ENCODE results near the gene PTPN20.

The PTPN20 gene

GRCh38 chr10:46998595-46998994, 87.4 kb downstream of the PTPN20 start:
- no peaks in the 10 kb centered on the region for H3K36me3 ChIP-seq (ENCODE audit: insufficient read depth, low read length)
- H3K9me3 ChIP-seq (ENCODE audit: control insufficient read depth, insufficient read depth, low read length): no peaks in the 10 kb centered on the region

GRCh38 chr10:46999217-46999616, 88.0 kb downstream of the PTPN20 start:
- no peak overlapping the region for H3K9ac ChIP-seq (ENCODE audit: low read depth, low read length)
- no peaks in the 10 kb centered on the region for H3K36me3 ChIP-seq (ENCODE audit: insufficient read depth, low read length)
- no peaks in the 10 kb centered on the region for H3K9me3 ChIP-seq (ENCODE audit: control insufficient read depth, insufficient read depth, low read length)
- H3K4me1 ChIP-seq (ENCODE audit: insufficient read depth, low read length): no peaks in the 10 kb centered on the region

More at GRCh38 chr10:46998595-46998994, 87.4 kb downstream of the PTPN20 start:
- Histone ChIP-seq H3K9ac (ENCODE audit: low read depth, low read length) (no peak overlapping the region), H3K4me1 (ENCODE audit: insufficient read depth, low read length) (no peaks in the 10 kb centered on the region)

- no peak overlapping the region for H3K9ac ChIP-seq (ENCODE audit: low read depth, low read length)
- no peaks in the 10 kb centered on the region for H3K4me1 ChIP-seq (ENCODE audit: insufficient read depth, low read length)
- H3K36me3 ChIP-seq (ENCODE audit: insufficient read depth, low read length): no peaks in the 10 kb centered on the region
- H3K9me3 ChIP-seq (ENCODE audit: control insufficient read depth, insufficient read depth, low read length): no peaks in the 10 kb centered on the region
Measured at GRCh38 chr10:47008769-47009168, 97.5 kb downstream of the PTPN20 start.

GRCh38 chr10:47009215-47009838, 98.1 kb downstream of the PTPN20 start:
- Histone ChIP-seq H3K36me3 (ENCODE audit: insufficient read depth, low read length) (no peaks in the 10 kb centered on the region), H3K9ac (ENCODE audit: low read depth, low read length) (no peak overlapping the region), H3K9me3 (ENCODE audit: control insufficient read depth, insufficient read depth, low read length) (no peaks in the 10 kb centered on the region), H3K4me1 (ENCODE audit: insufficient read depth, low read length) (no peaks in the 10 kb centered on the region)

- Histone ChIP-seq H3K9ac (ENCODE audit: low read depth, low read length) (no peak overlapping the region), H3K9me3 (ENCODE audit: control insufficient read depth, insufficient read depth, low read length) (no peaks in the 10 kb centered on the region), H3K36me3 (ENCODE audit: insufficient read depth, low read length) (no peaks in the 10 kb centered on the region), H3K4me1 (ENCODE audit: insufficient read depth, low read length) (no peaks in the 10 kb centered on the region)
Measured at GRCh38 chr10:47010036-47010435, 98.8 kb downstream of the PTPN20 start.

- no peaks in the 10 kb centered on the region for H3K9me3 ChIP-seq (ENCODE audit: control insufficient read depth, insufficient read depth, low read length)
Measured at GRCh38 chr10:47012214-47012613, 101.0 kb downstream of the PTPN20 start.

GRCh38 chr10:47013507-47014154, 102.4 kb downstream of the PTPN20 start:
- Histone ChIP-seq H3K9ac (ENCODE audit: low read depth, low read length) (no peak overlapping the region), H3K9me3 (ENCODE audit: control insufficient read depth, insufficient read depth, low read length) (no peaks in the 10 kb centered on the region), H3K4me1 (ENCODE audit: insufficient read depth, low read length) (no peaks in the 10 kb centered on the region), H3K36me3 (ENCODE audit: insufficient read depth, low read length) (no peaks in the 10 kb centered on the region)

More at GRCh38 chr10:47012214-47012613, 101.0 kb downstream of the PTPN20 start:
- no peaks in the 10 kb centered on the region for H3K4me1 ChIP-seq (ENCODE audit: insufficient read depth, low read length)
- H3K9ac ChIP-seq (ENCODE audit: low read depth, low read length): no peak overlapping the region
- H3K36me3 ChIP-seq (ENCODE audit: insufficient read depth, low read length): no peaks in the 10 kb centered on the region

GRCh38 chr10:47015404-47015803, 104.2 kb downstream of the PTPN20 start:
- no peaks in the 10 kb centered on the region for H3K9me3 ChIP-seq (ENCODE audit: control insufficient read depth, insufficient read depth, low read length)
- no peaks in the 10 kb centered on the region for H3K36me3 ChIP-seq (ENCODE audit: insufficient read depth, low read length)
- H3K9ac ChIP-seq (ENCODE audit: low read depth, low read length): no peak overlapping the region
- H3K4me1 ChIP-seq (ENCODE audit: insufficient read depth, low read length): no peaks in the 10 kb centered on the region

- no peak overlapping the region for H3K9ac ChIP-seq (ENCODE audit: low read depth, low read length)
Measured at GRCh38 chr10:47016564-47016963, 105.3 kb downstream of the PTPN20 start.

GRCh38 chr10:47018026-47018735, 107.0 kb downstream of the PTPN20 start:
- H3K9ac ChIP-seq (ENCODE audit: low read depth, low read length): no peak overlapping the region
- H3K4me1 ChIP-seq (ENCODE audit: insufficient read depth, low read length): no peaks in the 10 kb centered on the region
- H3K9me3 ChIP-seq (ENCODE audit: control insufficient read depth, insufficient read depth, low read length): no peaks in the 10 kb centered on the region
- H3K36me3 ChIP-seq (ENCODE audit: insufficient read depth, low read length): no peaks in the 10 kb centered on the region

More at GRCh38 chr10:47016564-47016963, 105.3 kb downstream of the PTPN20 start:
- no peaks in the 10 kb centered on the region for H3K9me3 ChIP-seq (ENCODE audit: control insufficient read depth, insufficient read depth, low read length)
- no peaks in the 10 kb centered on the region for H3K36me3 ChIP-seq (ENCODE audit: insufficient read depth, low read length)
- H3K4me1 ChIP-seq (ENCODE audit: insufficient read depth, low read length): no peaks in the 10 kb centered on the region

- Histone ChIP-seq H3K36me3 (ENCODE audit: insufficient read depth, low read length) (no peaks in the 10 kb centered on the region), H3K9ac (ENCODE audit: low read depth, low read length) (no peak overlapping the region), H3K4me1 (ENCODE audit: insufficient read depth, low read length) (no peaks in the 10 kb centered on the region), H3K9me3 (ENCODE audit: control insufficient read depth, insufficient read depth, low read length) (no peaks in the 10 kb centered on the region)
Measured at GRCh38 chr10:47019155-47020145, 108.2 kb downstream of the PTPN20 start.

GRCh38 chr10:47020471-47020870, 109.2 kb downstream of the PTPN20 start:
- H3K9me3 ChIP-seq (ENCODE audit: control insufficient read depth, insufficient read depth, low read length): no peaks in the 10 kb centered on the region
- H3K36me3 ChIP-seq (ENCODE audit: insufficient read depth, low read length): no peaks in the 10 kb centered on the region
- H3K9ac ChIP-seq (ENCODE audit: low read depth, low read length): no peak overlapping the region
- no peaks in the 10 kb centered on the region for H3K4me1 ChIP-seq (ENCODE audit: insufficient read depth, low read length)

- Histone ChIP-seq H3K36me3 (ENCODE audit: insufficient read depth, low read length) (no peaks in the 10 kb centered on the region), H3K4me1 (ENCODE audit: insufficient read depth, low read length) (no peaks in the 10 kb centered on the region), H3K9me3 (ENCODE audit: control insufficient read depth, insufficient read depth, low read length) (no peaks in the 10 kb centered on the region), H3K9ac (ENCODE audit: low read depth, low read length) (no peak overlapping the region)
Measured at GRCh38 chr10:47021850-47022249, 110.6 kb downstream of the PTPN20 start.
